Memory B cell (primary cell): ENCODE measurements around the gene DGKI.

Source experiments
- ATAC-seq: fragments of 150-1000 bp; cut with Tn5 transposase; 2 replicates; pipeline ENCODE4 v1.10.0; 2021; ENCODE audit warnings: low read depth, mild to moderate bottlenecking, moderate library complexity
- DNase-seq, 2 donors: peaks; one replicate each; pipeline ENCODE4 v3.0.0; 2022; ENCODE audit warnings: low spot score in 2 of 2
- H3K27ac Mint-ChIP-seq: one replicate; pipeline ENCODE4 v1.8.0; 2022; ENCODE audit warnings: mild to moderate bottlenecking, moderate library complexity, mixed read lengths
- H3K27me3 Mint-ChIP-seq: one replicate; pipeline ENCODE4 v1.8.0; 2022; ENCODE audit warnings: mixed read lengths
- H3K36me3 Mint-ChIP-seq: one replicate; pipeline ENCODE4 v1.8.0; 2022; ENCODE audit warnings: mild to moderate bottlenecking, mixed read lengths
- H3K4me1 Mint-ChIP-seq: one replicate; pipeline ENCODE4 v1.8.0; 2022; ENCODE audit warnings: mixed read lengths
- H3K4me3 Mint-ChIP-seq: one replicate; pipeline ENCODE4 v1.8.0; 2022; ENCODE audit warnings: mild to moderate bottlenecking, moderate library complexity, mixed read lengths
- H3K9me3 Mint-ChIP-seq: one replicate; pipeline ENCODE4 v1.8.0; 2022; ENCODE audit warnings: mixed read lengths

DGKI gene

DNA sequence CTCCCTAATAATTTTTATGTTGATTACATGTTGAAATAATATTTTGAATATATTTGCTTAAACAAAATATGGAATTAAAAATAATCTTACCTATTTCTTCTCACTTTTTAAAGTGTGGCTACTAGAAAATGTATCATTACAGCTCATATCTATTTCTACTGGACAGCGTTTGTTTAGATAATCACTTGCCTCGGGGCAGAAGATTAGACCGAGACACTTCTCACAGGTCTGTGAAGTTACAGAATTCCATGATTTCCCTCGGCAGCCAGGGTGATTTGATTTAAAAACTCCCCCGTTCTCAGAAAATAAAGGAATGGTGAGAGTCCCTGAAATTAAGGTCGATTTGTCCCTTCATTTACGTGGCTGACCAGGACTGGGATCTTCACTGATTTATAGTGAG is 162.5 kb downstream of the DGKI start:
- Mint-ChIP-seq H3K4me3 (no peak overlapping the region), H3K27me3 (peaks cover 1% of the 10 kb centered on the region), H3K36me3 (no peaks in the 10 kb centered on the region), H3K27ac (no peak overlapping the region), H3K4me1 (no peaks in the 10 kb centered on the region), H3K9me3 (no peaks in the 10 kb centered on the region)
- ATAC-seq = no peak
- DNase-seq = no peak

DNA sequence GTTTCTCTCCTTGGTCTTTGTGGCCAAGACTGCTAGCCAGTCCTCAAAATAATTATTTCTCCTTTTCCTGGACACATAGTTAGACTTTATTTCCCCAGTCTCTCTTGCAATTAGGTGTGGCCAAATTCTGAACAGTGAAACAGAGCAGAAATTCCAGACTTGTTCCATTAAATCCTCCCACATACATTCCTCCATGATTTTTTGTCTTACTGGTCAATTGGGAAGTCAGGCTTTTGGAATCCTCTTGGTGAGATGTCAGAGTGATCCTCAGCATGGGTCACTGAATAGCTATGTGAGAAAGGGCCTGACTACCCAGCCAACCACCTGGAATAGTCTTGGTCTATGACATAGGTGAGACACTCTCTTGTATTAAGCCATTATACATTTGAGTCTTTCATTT is 164.2 kb downstream of the DGKI start:
- ATAC-seq = no peak
- H3K4me1 Mint-ChIP-seq = no peaks in the 10 kb centered on the region
- no peaks in the 10 kb centered on the region for H3K9me3 Mint-ChIP-seq
- H3K4me3 Mint-ChIP-seq = no peak overlapping the region
- peaks cover 1% of the 10 kb centered on the region for H3K27me3 Mint-ChIP-seq
- no peak for DNase-seq
- no peak overlapping the region for H3K27ac Mint-ChIP-seq
- H3K36me3 Mint-ChIP-seq = no peaks in the 10 kb centered on the region

DNA sequence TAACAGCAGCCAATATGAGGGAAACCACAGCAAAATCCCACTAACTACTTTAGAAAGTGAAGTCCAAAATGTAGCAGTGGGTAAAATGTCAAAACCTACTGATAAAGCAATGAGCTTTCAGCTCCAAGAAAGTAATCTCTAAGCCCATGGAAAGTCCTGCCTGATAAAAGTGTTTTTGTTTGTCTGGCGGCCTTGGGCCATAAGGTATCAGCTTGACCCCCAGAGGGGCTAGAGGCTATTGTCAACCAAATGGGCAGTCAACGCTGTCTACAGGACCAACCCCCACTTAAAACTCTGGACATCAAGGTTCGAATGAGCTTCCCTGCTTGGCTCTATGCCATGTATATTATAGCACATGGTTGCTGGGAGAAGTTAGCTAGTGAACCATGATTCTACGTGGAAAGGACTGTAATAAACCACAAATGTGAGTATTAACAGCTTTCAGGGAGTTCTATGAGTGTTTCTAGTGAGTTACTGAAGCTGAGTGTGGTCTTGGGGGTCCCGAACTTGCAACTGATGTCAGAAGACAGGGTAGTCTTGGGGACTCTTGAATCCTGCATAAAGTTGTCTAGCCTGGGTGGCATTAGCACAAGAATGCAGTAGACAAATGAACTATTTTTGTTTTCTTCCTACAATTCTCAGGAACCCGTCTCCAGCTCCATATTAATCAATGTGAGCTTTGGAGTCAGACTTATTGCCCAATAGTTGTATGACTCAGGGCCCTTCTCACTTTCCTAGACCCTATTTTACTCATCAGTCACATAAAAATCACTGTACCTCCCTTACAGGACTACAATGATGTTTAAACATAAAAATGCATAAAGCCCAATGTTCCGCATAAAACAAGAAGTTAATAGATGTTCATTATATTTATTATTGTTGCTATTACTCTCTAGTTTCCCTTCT is 164.9 kb downstream of the DGKI start:
- DNase-seq (no peak), ATAC-seq (no peak)
- Mint-ChIP-seq H3K4me3 (no peak overlapping the region), H3K9me3 (no peaks in the 10 kb centered on the region), H3K27me3 (peaks cover 1% of the 10 kb centered on the region), H3K36me3 (no peaks in the 10 kb centered on the region), H3K4me1 (no peaks in the 10 kb centered on the region), H3K27ac (no peak overlapping the region)

DNA sequence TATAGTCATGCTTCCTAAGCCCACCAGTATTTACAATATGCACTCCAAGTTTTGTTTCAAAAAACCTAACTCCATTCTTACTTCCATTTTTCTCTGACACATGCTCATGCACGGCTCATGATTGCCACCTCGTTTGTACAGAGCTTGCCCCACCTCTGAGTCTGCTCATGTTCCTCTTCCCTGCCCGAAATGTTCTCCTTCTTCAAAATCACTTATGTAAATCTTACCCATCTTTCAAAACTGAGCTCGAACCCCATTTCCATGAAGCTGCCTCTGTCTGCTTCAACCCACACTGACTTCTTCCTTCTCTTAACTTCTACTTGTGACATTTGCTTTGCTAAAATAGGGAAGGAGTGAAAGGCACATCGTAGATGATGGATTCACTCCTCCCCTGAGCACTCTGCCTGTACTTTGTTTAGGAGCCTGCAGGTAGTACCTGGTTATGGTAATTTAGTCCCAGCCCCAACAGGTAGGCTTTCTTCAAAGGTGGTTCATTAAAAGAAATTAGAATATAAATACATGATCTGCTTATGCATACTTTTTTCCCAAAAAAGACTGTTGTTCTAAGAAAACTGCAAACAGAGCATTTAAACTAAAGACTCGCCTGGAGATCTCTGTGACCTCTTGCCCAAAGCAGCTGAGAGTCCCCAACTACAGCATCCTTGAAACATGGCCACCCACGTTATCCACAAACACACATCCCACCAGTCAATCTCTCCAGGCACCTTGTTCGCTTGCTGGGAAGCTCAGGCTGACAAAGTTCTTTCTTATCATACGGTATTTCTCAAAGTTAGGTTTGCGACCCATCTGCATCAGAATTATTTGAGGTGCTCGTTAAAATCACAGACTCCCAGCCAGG is 172.0 kb downstream of the DGKI start:
- peaks cover 3% of the 10 kb centered on the region for H3K4me1 Mint-ChIP-seq
- ATAC-seq = no peak

DNA sequence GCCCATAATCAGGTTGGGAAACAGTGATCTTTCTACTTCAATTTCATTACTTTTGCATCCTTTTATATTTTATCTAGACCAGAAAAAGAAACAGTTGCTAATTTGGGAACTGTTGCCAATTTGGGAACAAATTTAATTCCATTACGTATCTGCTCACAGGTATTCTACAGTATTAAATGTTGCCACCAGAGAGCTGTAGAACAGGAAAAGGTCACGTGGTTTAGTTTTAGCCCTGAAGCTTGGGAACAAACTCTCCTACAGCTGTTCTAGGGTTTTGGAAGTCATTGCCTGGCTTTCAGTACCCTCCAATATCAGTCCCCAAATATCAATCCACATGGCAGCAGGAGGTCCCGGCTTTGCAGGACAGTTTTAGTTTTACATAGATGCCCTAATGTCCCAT is 172.7 kb downstream of the DGKI start:
- Mint-ChIP-seq H3K9me3 (no peaks in the 10 kb centered on the region), H3K27me3 (no peaks in the 10 kb centered on the region), H3K27ac (no peak overlapping the region), H3K36me3 (no peaks in the 10 kb centered on the region), H3K4me1 (peaks cover 3% of the 10 kb centered on the region), H3K4me3 (no peak overlapping the region)
- DNase-seq (no peak), ATAC-seq (no peak)

More for the DNA sequence above, 172.0 kb downstream of the DGKI start:
- Mint-ChIP-seq H3K4me3 (no peak overlapping the region), H3K27me3 (no peaks in the 10 kb centered on the region), H3K27ac (no peak overlapping the region), H3K36me3 (no peaks in the 10 kb centered on the region), H3K9me3 (no peaks in the 10 kb centered on the region)
- no peak for DNase-seq

DNA sequence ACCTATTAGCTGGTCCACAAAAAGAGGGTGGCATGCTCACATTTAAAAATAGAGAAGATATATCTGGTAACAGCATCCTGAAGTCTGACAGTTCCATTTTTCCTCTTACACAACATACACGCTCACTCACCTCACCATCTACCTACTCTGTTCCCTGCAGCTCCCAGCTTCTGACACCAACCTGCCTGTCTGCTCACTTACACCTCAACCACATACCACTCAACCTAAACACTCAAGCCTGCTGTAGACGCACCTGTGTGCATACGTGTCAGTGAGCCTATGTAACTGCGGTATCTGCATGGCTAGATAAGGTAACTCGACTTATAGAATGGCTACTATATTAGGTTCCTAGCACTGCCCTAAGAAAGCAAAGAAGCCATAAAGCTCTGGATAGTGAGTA is 174.9 kb downstream of the DGKI start:
- Mint-ChIP-seq H3K36me3 (no peaks in the 10 kb centered on the region), H3K9me3 (no peaks in the 10 kb centered on the region), H3K27ac (no peak overlapping the region), H3K4me3 (no peak overlapping the region), H3K4me1 (peaks cover 3% of the 10 kb centered on the region), H3K27me3 (no peaks in the 10 kb centered on the region)
- no peak for ATAC-seq
- DNase-seq = no peak

DNA sequence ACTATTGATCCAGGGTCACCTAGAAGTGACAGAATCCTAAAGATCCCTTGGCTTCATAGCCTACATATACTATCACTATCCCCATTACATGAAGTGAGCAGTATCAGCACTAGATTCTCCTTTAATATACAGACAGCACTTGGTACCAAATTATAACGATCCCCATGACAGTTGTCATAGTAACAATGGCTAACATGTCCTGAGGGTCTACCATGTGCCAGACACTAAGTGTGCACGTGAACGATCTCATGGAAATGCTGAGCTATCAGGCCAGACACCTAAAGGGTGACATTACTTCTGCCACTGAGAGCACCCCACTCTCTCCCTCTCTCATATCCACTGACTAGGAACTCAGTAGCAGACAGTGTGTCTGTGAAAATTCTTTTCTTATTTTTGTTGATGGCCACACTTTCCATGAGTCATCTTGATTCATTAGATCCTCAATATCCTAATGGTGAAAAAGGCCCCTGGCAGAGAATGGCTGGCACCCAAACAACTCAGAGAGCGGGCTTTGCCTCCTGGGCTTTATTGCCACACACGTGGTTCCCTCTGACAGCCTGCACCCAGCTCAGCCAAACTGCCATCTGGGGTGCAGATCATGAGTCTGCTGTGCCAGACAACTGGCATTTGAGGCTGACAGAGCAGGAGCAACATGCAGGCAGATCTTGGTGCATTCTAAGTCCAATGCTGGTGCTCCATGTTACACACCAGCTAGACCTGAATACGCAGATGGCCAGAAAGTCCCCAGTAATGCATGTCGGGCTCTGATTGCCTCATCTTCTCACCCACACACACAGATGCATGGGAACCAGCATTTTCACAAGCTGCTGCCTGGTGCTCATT is 176.3 kb downstream of the DGKI start:
- ATAC-seq (no peak), DNase-seq (no peak)
- Mint-ChIP-seq H3K36me3 (no peaks in the 10 kb centered on the region), H3K4me1 (peaks cover 3% of the 10 kb centered on the region), H3K27me3 (no peaks in the 10 kb centered on the region), H3K4me3 (no peak overlapping the region), H3K9me3 (no peaks in the 10 kb centered on the region), H3K27ac (no peak overlapping the region)

DNA sequence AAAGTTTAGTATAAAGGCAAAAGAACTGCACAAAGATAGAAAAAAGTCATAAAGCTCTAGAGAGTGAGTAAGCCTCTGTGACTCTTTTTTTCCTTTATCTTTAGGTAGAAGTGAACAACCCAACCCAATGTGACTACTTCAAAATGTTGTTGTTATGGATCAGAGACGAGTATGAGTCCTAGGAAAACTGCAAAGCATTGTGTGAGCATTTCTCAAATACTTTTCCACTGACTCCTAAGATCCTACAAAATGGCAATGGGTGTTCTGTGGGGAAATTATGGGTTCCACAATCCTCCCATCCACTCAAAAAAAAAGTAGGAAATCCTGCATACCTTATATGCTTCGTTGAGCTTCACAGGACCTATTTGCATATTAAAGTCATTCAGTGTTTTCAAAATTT is 177.1 kb downstream of the DGKI start:
- H3K4me1 Mint-ChIP-seq = peaks cover 3% of the 10 kb centered on the region
- no peak overlapping the region for H3K27ac Mint-ChIP-seq
- H3K27me3 Mint-ChIP-seq = no peaks in the 10 kb centered on the region
- ATAC-seq = no peak
- DNase-seq = no peak
- H3K9me3 Mint-ChIP-seq = no peaks in the 10 kb centered on the region
- no peaks in the 10 kb centered on the region for H3K36me3 Mint-ChIP-seq
- H3K4me3 Mint-ChIP-seq = no peak overlapping the region

DNA sequence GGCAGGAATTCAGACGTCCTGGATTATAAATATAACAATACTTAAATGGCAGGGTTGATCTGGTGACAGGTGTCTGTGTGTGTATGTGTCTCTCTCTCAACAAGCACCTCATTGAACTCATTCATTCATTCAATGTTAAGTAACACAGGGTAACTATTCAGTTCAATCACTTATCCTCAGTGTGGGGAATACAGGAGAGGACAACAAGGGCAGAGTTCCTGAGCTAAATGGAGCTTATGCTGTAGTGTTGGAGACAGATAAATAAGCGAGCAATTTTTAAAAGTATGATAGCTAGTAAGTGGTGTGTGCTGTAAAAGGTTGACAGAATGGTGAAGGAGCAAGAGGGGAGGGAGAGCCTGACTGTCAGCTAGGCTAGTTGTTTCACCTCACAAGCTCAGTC is 178.4 kb downstream of the DGKI start:
- ATAC-seq = no peak
- DNase-seq = no peak

DNA sequence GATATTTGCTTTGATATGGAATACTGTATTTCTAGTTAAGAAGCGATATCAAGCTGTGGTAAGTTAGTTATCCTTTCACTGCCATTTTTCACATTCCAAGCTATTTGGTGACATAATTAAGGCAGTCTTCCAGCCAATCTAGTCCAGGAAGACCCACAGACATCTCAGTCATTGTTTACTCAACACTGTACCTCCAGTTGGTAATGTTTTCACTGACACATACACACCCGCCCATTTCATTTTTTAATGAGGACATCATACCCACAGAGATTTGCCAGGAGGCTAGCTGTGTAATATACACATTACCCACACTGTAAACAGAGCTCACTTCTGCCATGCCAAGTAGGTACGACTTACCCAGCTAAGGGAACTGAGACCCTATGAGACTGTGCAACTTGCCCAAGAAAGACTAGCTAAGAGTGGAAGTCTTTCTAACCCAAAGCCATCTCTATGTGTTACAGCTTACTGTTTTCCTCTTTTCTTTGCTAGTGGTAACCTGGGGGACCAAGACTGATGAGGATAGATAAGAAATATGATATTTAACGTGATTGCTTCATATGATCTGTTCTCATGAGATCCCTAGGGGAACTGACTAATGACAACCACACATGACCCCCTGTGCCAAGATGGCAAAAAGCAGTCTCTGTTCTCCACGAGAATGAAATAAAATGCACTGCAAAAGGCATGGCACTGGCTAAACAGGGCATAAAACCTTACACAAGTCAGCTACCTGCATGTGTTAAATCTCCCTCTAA is 179.0 kb downstream of the DGKI start:
- no peak overlapping the region for H3K4me3 Mint-ChIP-seq
- DNase-seq = no peak
- no peaks in the 10 kb centered on the region for H3K4me1 Mint-ChIP-seq
- no peak for ATAC-seq
- no peaks in the 10 kb centered on the region for H3K9me3 Mint-ChIP-seq
- no peaks in the 10 kb centered on the region for H3K36me3 Mint-ChIP-seq
- no peak overlapping the region for H3K27ac Mint-ChIP-seq
- H3K27me3 Mint-ChIP-seq = peaks cover 2% of the 10 kb centered on the region

More for the DNA sequence above, 178.4 kb downstream of the DGKI start:
- H3K27me3 Mint-ChIP-seq = no peaks in the 10 kb centered on the region
- H3K4me1 Mint-ChIP-seq = no peaks in the 10 kb centered on the region
- H3K4me3 Mint-ChIP-seq = no peak overlapping the region
- no peaks in the 10 kb centered on the region for H3K36me3 Mint-ChIP-seq
- no peak overlapping the region for H3K27ac Mint-ChIP-seq
- no peaks in the 10 kb centered on the region for H3K9me3 Mint-ChIP-seq

DNA sequence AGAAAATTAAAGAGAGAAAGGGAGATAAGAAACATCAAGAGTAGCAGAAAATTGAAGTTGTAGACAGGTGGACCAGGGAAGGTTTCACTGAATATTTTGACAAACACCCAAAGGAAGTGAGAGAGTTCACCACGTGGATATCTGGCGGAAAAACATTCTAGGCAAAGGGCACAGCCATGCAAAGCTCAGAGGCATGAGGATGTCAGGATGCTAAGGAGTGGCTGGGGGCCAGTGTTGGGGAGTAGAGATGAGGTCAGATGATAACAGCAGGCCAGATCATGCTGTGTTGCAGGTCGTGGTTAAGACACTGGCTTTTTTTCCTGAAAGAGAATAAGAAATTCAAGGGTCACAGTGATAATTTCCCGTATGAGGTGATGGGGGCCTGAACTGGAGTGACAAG is 181.9 kb downstream of the DGKI start:
- no peaks in the 10 kb centered on the region for H3K4me1 Mint-ChIP-seq
- no peaks in the 10 kb centered on the region for H3K9me3 Mint-ChIP-seq
- no peaks in the 10 kb centered on the region for H3K36me3 Mint-ChIP-seq
- no peak overlapping the region for H3K27ac Mint-ChIP-seq
- no peak for DNase-seq
- ATAC-seq = no peak
- no peak overlapping the region for H3K4me3 Mint-ChIP-seq
- H3K27me3 Mint-ChIP-seq = peaks cover 5% of the 10 kb centered on the region

DNA sequence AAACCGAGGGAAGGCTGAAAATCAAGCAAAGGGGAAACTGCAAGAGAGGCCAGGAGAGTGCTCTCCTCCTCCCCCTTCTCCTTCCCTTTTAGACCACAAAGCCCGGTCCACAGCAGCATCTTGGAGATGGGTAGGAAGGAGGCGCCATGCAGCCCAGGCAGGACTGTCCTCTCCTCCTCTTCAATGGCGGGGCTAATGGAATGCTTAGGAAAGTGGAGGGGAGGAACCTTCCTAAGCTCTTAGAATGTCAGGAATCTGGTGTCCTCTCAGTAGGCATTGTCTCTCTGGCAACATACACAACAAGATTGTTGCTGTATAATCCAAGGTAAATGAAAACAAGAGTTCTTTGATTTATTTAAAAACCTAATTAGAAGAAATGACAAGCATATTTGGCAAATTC is 185.1 kb downstream of the DGKI start:
- Mint-ChIP-seq H3K27ac (no peak overlapping the region), H3K4me1 (no peaks in the 10 kb centered on the region), H3K27me3 (peaks cover 9% of the 10 kb centered on the region), H3K36me3 (no peaks in the 10 kb centered on the region), H3K4me3 (no peak overlapping the region), H3K9me3 (no peaks in the 10 kb centered on the region)
- DNase-seq (no peak), ATAC-seq (no peak)

DNA sequence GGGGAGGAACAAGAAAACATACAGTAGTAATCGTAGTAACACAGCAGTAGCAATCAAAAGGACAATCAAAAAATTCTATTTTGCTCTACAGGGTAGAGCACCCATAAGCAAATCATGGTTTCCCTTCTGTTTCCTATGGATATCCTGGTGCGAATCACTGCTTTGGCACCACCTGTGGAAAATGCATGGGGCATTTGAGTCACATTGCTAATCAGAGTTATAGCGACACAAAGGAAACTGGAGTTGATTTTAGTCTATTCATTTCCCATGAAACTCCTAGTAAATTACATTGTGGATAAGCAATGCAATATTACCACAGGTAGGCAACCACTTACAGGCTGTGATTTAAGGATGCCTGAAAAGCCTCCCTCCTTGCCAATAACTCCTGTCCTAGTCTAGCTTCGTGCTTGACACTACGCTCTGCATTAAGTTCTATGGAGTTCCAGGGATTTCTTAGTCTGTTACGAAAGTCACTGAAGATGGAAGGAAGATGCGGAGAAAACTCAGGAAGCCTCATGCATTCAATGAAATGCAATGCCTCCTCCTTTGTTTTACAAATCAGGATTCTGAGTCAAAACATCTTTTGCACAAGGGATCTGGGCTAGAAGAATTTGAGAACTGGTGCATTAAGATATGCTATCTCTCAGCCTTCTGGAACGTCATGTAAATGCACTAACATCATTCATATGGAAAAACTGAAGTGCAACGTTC is 188.4 kb downstream of the DGKI start:
- Mint-ChIP-seq H3K27ac (no peak overlapping the region), H3K4me1 (no peaks in the 10 kb centered on the region), H3K9me3 (no peaks in the 10 kb centered on the region), H3K27me3 (peaks cover 9% of the 10 kb centered on the region), H3K4me3 (no peak overlapping the region), H3K36me3 (no peaks in the 10 kb centered on the region)
- no peak for ATAC-seq
- no peak for DNase-seq
